Activated B cell treated with CpG ODN at 0.5 μM for 24 hours (primary cell): ENCODE results near the gene LRRC34. TPM values are rescaled to one million over a fixed set of nuclear protein-coding genes. Genes with fewer than 3 reads are reported as not detected.

ENCODE experiments used
- ATAC-seq: fragments of 200-7000 bp; cut with Tn5 transposase; one replicate; pipeline ENCODE4 v1.10.0; 2021; ENCODE audit warnings: low read depth, mild to moderate bottlenecking, moderate library complexity
- CTCF ChIA-PET: fragments of 350-600 bp; sonication (Branson Sonifier 250); formaldehyde crosslinking; loops from one replicate; lab custom pipeline; 2021; ENCODE audit warnings: antibody characterized with exemption; lab: Charles Lee
- POLR2A ChIA-PET: fragments of 350-600 bp; sonication (Branson Sonifier 250); formaldehyde crosslinking; loops from one replicate; lab custom pipeline; 2021; ENCODE audit warnings: antibody characterized with exemption; lab: Charles Lee
- DNase-seq: peaks from one replicate; pipeline ENCODE4 v3.0.0; 2022
- H3K27ac Mint-ChIP-seq: one replicate; pipeline ENCODE4 v1.8.0; 2020; ENCODE audit warnings: mixed read lengths
- H3K27me3 Mint-ChIP-seq: one replicate; pipeline ENCODE4 v1.8.0; 2021; ENCODE audit warnings: mixed read lengths
- H3K36me3 Mint-ChIP-seq: one replicate; pipeline ENCODE4 v1.8.0; 2021; ENCODE audit warnings: low read depth, mixed read lengths
- H3K4me1 Mint-ChIP-seq: one replicate; pipeline ENCODE4 v1.8.0; 2021; ENCODE audit warnings: mixed read lengths
- H3K4me3 Mint-ChIP-seq: one replicate; pipeline ENCODE4 v1.8.0; 2020; ENCODE audit warnings: mild to moderate bottlenecking, mixed read lengths
- H3K9me3 Mint-ChIP-seq: one replicate; pipeline ENCODE4 v1.8.0; 2020; ENCODE audit warnings: mixed read lengths
- intact Hi-C: fragments of 100-400 bp; cut with micrococcal nuclease; formaldehyde crosslinking; loops from one replicate; pipeline ENCODE4 v1.15.1; 2024
- total RNA-seq: library from RNA; stranded (reverse); gene quantifications from 2 replicates; pipeline ENCODE4 v1.2.3, GENCODE V29; 2022
- TF ChIP-seq, protein P1 (sequence below): fragments of 200-600 bp; IDR thresholded peaks from one replicate; pipeline ENCODE4 v1.8.0; 2022; ENCODE audit warnings: antibody characterized with exemption, mild to moderate bottlenecking

The LRRC34 gene
- total RNA-seq, 1 donor from 2014 or later: 5.7 TPM

DNA sequence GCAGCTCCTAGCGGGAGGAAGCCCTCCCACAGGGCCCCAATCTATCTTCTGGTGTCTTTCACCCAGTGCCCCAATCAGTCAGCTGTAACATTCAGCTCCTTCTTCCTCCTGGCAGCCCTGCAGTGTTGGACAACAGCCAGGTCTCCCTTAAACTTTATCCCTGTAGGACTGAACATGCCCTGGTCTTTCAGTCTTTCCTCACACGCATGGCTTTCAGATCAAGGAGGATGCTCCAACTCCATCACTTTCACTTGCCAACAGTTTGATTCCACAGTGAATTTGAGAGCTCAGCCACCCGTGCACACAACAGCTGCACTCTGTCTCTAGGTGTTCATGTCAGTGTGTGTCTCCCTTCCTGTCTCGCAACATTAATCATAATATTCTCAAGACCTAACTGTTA is 28.5 kb upstream of the LRRC34 start:
- Mint-ChIP-seq H3K27me3 (no peaks in the 10 kb centered on the region), H3K9me3 (peaks cover 3% of the 10 kb centered on the region), H3K4me3 (peak overlapping the region; percentile 55), H3K27ac (peak overlapping the region; percentile 84), H3K4me1 (peaks cover 52% of the 10 kb centered on the region), H3K36me3 (no peaks in the 10 kb centered on the region)
- TF ChIP-seq, protein P1, sequence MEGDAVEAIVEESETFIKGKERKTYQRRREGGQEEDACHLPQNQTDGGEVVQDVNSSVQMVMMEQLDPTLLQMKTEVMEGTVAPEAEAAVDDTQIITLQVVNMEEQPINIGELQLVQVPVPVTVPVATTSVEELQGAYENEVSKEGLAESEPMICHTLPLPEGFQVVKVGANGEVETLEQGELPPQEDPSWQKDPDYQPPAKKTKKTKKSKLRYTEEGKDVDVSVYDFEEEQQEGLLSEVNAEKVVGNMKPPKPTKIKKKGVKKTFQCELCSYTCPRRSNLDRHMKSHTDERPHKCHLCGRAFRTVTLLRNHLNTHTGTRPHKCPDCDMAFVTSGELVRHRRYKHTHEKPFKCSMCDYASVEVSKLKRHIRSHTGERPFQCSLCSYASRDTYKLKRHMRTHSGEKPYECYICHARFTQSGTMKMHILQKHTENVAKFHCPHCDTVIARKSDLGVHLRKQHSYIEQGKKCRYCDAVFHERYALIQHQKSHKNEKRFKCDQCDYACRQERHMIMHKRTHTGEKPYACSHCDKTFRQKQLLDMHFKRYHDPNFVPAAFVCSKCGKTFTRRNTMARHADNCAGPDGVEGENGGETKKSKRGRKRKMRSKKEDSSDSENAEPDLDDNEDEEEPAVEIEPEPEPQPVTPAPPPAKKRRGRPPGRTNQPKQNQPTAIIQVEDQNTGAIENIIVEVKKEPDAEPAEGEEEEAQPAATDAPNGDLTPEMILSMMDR: no peak
- ChIA-PET POLR2A (interaction anchor here (0.7 to 3.5 kb wide), 4 partner anchors 9 to 69 kb away, joined by 3 to 22 read pairs (median 12); partner anchors contain the start of genes LRRC34, LRRIQ4 and MYNN), CTCF (interaction anchor here (0.7 kb wide), 1 partner anchor 27 kb away, joined by 3 read pairs; no protein-coding TSS in a partner anchor)
- peak; percentile 56 for ATAC-seq
- intact Hi-C loops: no loop called here
- DNase-seq: no peak

DNA sequence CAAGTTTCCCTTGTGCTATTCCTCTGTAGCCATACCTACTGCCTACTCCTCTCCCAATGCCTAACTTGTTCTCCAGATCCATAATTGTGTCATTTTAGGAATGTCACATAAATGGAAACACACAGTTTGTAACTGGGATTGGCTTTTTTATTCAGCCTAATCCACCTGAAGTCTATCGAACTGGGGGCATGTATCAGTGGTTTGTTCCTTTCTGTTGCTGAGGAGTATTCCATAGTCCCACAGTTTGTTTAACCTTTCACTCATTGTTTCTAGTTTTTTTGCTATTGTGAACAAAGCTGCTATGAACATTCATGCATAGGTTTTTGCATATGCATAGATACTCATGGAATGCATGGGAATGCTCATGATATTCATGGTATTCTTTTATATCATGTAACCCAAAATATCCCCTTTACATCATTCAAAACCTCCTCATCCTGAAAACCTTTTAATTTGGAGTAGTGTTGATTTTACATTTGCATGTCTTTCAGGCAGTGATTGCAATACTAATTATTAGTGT is 25.9 kb upstream of the LRRC34 start:
- Mint-ChIP-seq H3K36me3 (no peaks in the 10 kb centered on the region), H3K4me3 (no peak overlapping the region), H3K27ac (no peak overlapping the region), H3K4me1 (peaks cover 54% of the 10 kb centered on the region), H3K9me3 (peaks cover 3% of the 10 kb centered on the region), H3K27me3 (no peaks in the 10 kb centered on the region)
- intact Hi-C loops: no loop called here
- TF ChIP-seq, protein P1: no peak
- POLR2A ChIA-PET: interaction anchor here (0.5 kb wide), 1 partner anchor 23 kb away, joined by 3 read pairs; no protein-coding TSS in a partner anchor
- CTCF ChIA-PET: no interaction called here
- no peak for DNase-seq
- no peak for ATAC-seq

DNA sequence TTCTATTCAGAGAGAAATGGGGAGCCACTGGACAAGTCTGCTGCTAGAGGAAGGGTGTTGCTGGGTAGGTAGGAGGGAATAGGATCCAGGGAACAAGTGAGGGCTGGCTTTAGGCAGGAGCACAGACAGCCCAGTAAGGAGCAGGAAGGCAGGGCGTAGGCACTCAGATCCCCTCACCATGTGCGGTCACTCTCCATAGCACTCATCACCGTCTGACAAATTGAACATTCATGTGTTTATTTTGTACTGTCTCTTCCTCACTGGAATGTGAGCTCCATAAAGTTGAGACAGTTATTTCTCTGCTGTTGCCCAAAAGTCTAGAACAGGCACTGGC is 24.2 kb upstream of the LRRC34 start:
- Mint-ChIP-seq H3K4me1 (peaks cover 43% of the 10 kb centered on the region), H3K27me3 (no peaks in the 10 kb centered on the region), H3K9me3 (no peaks in the 10 kb centered on the region), H3K4me3 (peak overlapping the region; percentile 8), H3K27ac (peak overlapping the region; percentile 97), H3K36me3 (no peaks in the 10 kb centered on the region)
- intact Hi-C loops: loop anchor here (1.0 to 2.0 kb wide), 3 partner anchors 9 to 64 kb away; partner anchors contain the start of gene MYNN
- DNase-seq (no peak), ATAC-seq (no peak)
- POLR2A ChIA-PET: interaction anchor here (1.0 to 2.2 kb wide), 6 partner anchors 10 to 520 kb away, joined by 4 to 19 read pairs (median 6); partner anchors contain the start of genes MYNN and SKIL
- CTCF ChIA-PET: interaction anchor here (0.8 kb wide), 1 partner anchor 10 kb away, joined by 5 read pairs; no protein-coding TSS in a partner anchor
- TF ChIP-seq, protein P1: no peak

GRCh38 chr3:169836078-169836941 is 23.6 kb upstream of the LRRC34 start:
- Mint-ChIP-seq H3K27me3 (no peaks in the 10 kb centered on the region), H3K4me3 (peak overlapping the region; percentile 44), H3K9me3 (no peaks in the 10 kb centered on the region), H3K36me3 (no peaks in the 10 kb centered on the region), H3K4me1 (peaks cover 38% of the 10 kb centered on the region), H3K27ac (peak overlapping the region; percentile 97)
- ChIA-PET POLR2A (interaction anchor here (0.6 to 2.2 kb wide), 12 partner anchors 10 to 520 kb away, joined by 3 to 20 read pairs (median 6); partner anchors contain the start of genes LRRC34, LRRIQ4, MYNN and SEC62), CTCF (interaction anchor here (0.7 to 0.8 kb wide), 2 partner anchors 10 to 24 kb away, joined by 3 to 5 read pairs; partner anchors contain the start of genes LRRC34 and LRRIQ4)
- DNase-seq (no peak), ATAC-seq (peak; percentile 93)
- TF ChIP-seq, protein P1: no peak
- intact Hi-C loops: loop anchor here (1.0 to 2.0 kb wide), 3 partner anchors 10 to 64 kb away; partner anchors contain the start of gene MYNN
